HL-60 (cell line): Measurements from ENCODE around the gene RGS11.

Source experiments
- DNase-seq, 2 experiments: peaks; one replicate each; pipeline ENCODE4 v3.0.0-alpha.2; 2010 to 2020; ENCODE audit warnings: low read depth in 1 of 2, low spot score in 1 of 2
- H3K27ac ChIP-seq: fragments of 250-450 bp; sonication (Bioruptor Pico); replicated peaks from 2 replicates; pipeline ENCODE4 v1.5.1; 2020; ENCODE audit warnings: mild to moderate bottlenecking, moderate library complexity
- H3K27me3 ChIP-seq: fragments of 250-450 bp; sonication (Bioruptor Pico); 2 replicates; pipeline ENCODE4 v1.5.1; 2021; ENCODE audit warnings: mild to moderate bottlenecking, moderate library complexity; ENCODE audit not compliant: insufficient read depth, poor library complexity, severe bottlenecking
- H3K4me3 ChIP-seq: replicated peaks from 2 replicates; pipeline ENCODE4 v1.5.1; 2011; ENCODE audit warnings: mild to moderate bottlenecking, control low read depth, low read length; ENCODE audit not compliant: insufficient read depth
- CTCF ChIP-seq: IDR thresholded peaks from one replicate; pipeline ENCODE4 v1.5.1; 2011; ENCODE audit warnings: low read length, control low read depth, inconsistent platforms; ENCODE audit not compliant: insufficient read depth
- GABPA ChIP-seq: IDR thresholded peaks from 2 replicates; pipeline ENCODE4 v1.6.1; 2012; ENCODE audit warnings: low read depth
- POLR2AphosphoS5 ChIP-seq: IDR thresholded peaks from 2 replicates; pipeline ENCODE4 v1.6.1; 2012; ENCODE audit warnings: low read depth
- REST ChIP-seq: IDR thresholded peaks from 2 replicates; pipeline ENCODE4 v1.6.1; 2012; ENCODE audit warnings: low read depth; ENCODE audit not compliant: insufficient replicate concordance
- SPI1 ChIP-seq: IDR thresholded peaks from 2 replicates; pipeline ENCODE4 v1.6.1; 2012; ENCODE audit warnings: low read depth, mild to moderate bottlenecking, borderline replicate concordance

Gene RGS11

GRCh38 chr16:291539-291938 lies 15.8 kb upstream of the RGS11 start:
- TF ChIP-seq CTCF (no peak), REST (no peak), GABPA (no peak), SPI1 (no peak), POLR2AphosphoS5 (no peak)
- Histone ChIP-seq H3K4me3 (no peak overlapping the region), H3K27me3 (no peaks in the 10 kb centered on the region), H3K27ac (no peak overlapping the region)
- DNase-seq, result no peak

- no peak overlapping the region for H3K4me3 ChIP-seq
- TF ChIP-seq REST (no peak), SPI1 (no peak), CTCF (no peak), POLR2AphosphoS5 (no peak), GABPA (no peak)
- H3K27me3 ChIP-seq, result no peaks in the 10 kb centered on the region
- no peak overlapping the region for H3K27ac ChIP-seq
- no peak for DNase-seq
Observed at GRCh38 chr16:290681-291405, 15.1 kb upstream of the RGS11 start.

DNA sequence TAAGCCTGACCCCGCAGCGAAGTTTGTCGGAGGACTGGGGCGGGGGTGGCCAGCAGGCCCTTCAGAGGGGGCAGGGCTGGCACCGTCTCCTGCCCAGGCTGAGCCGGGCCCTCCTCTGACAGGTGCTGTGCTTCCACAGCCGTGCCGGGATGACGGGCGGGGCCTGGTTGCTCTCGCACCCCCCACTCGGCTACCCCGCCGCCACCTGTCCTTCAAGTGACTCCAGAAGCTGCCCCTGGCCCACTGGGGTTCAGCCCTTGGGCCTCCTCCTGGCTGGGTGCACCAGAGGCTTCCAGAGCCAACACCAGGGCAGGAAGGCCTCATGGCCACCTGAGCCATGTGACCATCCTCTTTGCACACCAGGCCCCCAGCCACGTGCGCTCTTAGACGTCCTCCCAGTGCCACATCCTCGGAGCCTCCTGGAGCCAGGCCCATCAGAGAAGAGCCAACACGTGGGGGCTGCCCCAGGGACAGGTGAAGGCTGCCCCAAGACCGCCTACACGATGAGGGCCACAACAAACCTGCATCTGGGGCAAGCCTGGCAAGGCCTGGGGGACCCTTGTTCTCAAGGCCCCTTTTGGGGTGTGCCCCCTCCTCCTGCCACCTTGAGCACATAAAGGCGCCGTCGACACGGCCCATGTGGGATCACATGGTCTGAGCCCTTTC lies 14.4 kb upstream of the RGS11 start:
- DNase-seq, result no peak
- H3K27me3 ChIP-seq, result no peaks in the 10 kb centered on the region
- no peak overlapping the region for H3K4me3 ChIP-seq
- TF ChIP-seq GABPA (no peak), REST (no peak), POLR2AphosphoS5 (no peak), CTCF (no peak), SPI1 (no peak)
- no peak overlapping the region for H3K27ac ChIP-seq
